Measurements from ENCODE around the gene ZC3H12C. TPM values are rescaled to one million over a fixed set of nuclear protein-coding genes. Genes with fewer than 3 reads are reported as not detected.

The ZC3H12C gene
- total and polyA plus RNA-seq, 4 donors, result 1.1 to 17.9 (median 9.6) TPM

GRCh38 chr11:110123003-110123402, 29.8 kb downstream of the ZC3H12C start:
- no peaks in the 10 kb centered on the region for H3K36me3 ChIP-seq (ENCODE audit: control insufficient read depth in 1 of 2, insufficient read depth in 2 of 2, low read length in 1 of 2)
- 52 to 53% methylated on average over 3 of the region's 3 CpGs for WGBS, 2 donors
- H3K9me3 ChIP-seq (ENCODE audit: control insufficient read depth, low read length), result no peaks in the 10 kb centered on the region
- no peaks in the 10 kb centered on the region for H3K27me3 ChIP-seq (ENCODE audit: control insufficient read depth in 1 of 2, insufficient read depth in 2 of 2, low read length in 1 of 2)
- H3K4me3 ChIP-seq (ENCODE audit: low read length in 2 of 2), result no peak overlapping the region
- intact Hi-C loops (cut with DNase I), result no loop called here
- DNase-seq, result no peak
- H3K27ac ChIP-seq (ENCODE audit: low read depth in 1 of 2, low read length in 2 of 2), result no peak overlapping the region
- ATAC-seq (ENCODE audit: low FRiP score), result no peak
- no peaks in the 10 kb centered on the region for H3K4me1 ChIP-seq (ENCODE audit: control insufficient read depth in 1 of 2, insufficient read depth in 2 of 2, low read length in 2 of 2)

DNA sequence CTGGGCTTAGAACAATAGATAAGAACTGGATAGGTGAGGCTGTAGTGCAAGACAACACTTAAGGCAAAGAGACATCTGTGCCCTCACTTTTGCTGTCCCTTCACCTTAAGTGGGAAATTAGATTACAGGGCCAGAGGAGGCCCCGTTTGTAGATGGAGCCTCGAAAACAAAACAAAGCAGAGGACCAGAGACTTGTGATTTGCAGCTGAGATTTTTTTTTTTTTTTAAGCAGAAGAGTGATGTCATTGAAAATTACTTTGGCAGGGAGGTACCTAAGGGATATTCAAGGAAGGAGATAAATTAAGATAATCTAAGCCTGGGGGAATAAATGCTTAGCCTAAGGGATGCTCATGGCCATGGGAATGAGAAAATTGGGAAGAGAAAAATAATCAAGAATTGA, 31.4 kb downstream of the ZC3H12C start:
- ATAC-seq (ENCODE audit: low FRiP score) (no peak), DNase-seq (no peak)
- Histone ChIP-seq H3K36me3 (ENCODE audit: control insufficient read depth in 1 of 2, insufficient read depth in 2 of 2, low read length in 1 of 2) (no peaks in the 10 kb centered on the region), H3K4me3 (ENCODE audit: low read length in 2 of 2) (no peak overlapping the region), H3K4me1 (ENCODE audit: control insufficient read depth in 1 of 2, insufficient read depth in 2 of 2, low read length in 2 of 2) (no peaks in the 10 kb centered on the region), H3K27me3 (ENCODE audit: control insufficient read depth in 1 of 2, insufficient read depth in 2 of 2, low read length in 1 of 2) (no peaks in the 10 kb centered on the region), H3K27ac (ENCODE audit: low read depth in 1 of 2, low read length in 2 of 2) (no peak overlapping the region), H3K9me3 (ENCODE audit: control insufficient read depth, low read length) (no peaks in the 10 kb centered on the region)
- 31 to 57% methylated on average over 2 of the region's 2 CpGs for WGBS, 2 donors
- intact Hi-C loops (cut with DNase I), result no loop called here

GRCh38 chr11:110125632-110126031, 32.4 kb downstream of the ZC3H12C start:
- H3K27ac ChIP-seq (ENCODE audit: low read depth in 1 of 2, low read length in 2 of 2), result no peak overlapping the region
- ATAC-seq (ENCODE audit: low FRiP score) (no peak), DNase-seq (no peak)
- 97 to 98% methylated on average over 4 of the region's 4 CpGs for WGBS, 2 donors
- H3K36me3 ChIP-seq (ENCODE audit: control insufficient read depth in 1 of 2, insufficient read depth in 2 of 2, low read length in 1 of 2), result no peaks in the 10 kb centered on the region
- H3K27me3 ChIP-seq (ENCODE audit: control insufficient read depth in 1 of 2, insufficient read depth in 2 of 2, low read length in 1 of 2), result no peaks in the 10 kb centered on the region
- no peak overlapping the region for H3K4me3 ChIP-seq (ENCODE audit: low read length in 2 of 2)
- H3K9me3 ChIP-seq (ENCODE audit: control insufficient read depth, low read length), result no peaks in the 10 kb centered on the region
- H3K4me1 ChIP-seq (ENCODE audit: control insufficient read depth in 1 of 2, insufficient read depth in 2 of 2, low read length in 2 of 2), result no peaks in the 10 kb centered on the region
- intact Hi-C loops (cut with DNase I), result no loop called here

DNA sequence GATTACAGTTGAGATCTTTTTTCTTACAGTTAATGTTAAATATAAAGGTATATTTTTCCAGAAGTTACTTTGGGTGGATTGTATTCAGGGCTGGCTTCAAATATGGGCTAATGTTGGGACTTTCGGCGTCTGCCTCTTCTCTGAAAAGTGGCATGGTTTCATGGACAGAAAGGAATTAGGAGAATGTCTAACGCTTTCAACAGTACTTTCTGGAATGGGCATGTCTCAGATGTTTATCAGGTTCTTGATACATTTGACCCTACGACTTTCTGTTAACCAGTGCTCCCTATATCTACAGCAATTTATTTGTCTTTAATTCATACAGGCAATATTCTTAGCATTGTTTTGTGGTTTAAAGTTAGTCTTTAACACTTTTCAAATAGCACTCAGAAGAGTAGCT, 33.7 kb downstream of the ZC3H12C start:
- no peak overlapping the region for H3K27ac ChIP-seq (ENCODE audit: low read depth in 1 of 2, low read length in 2 of 2)
- WGBS, 2 donors, result 54 to 64% methylated on average over 4 of the region's 4 CpGs
- H3K9me3 ChIP-seq (ENCODE audit: control insufficient read depth, low read length), result no peaks in the 10 kb centered on the region
- DNase-seq (no peak), ATAC-seq (ENCODE audit: low FRiP score) (no peak)
- no peaks in the 10 kb centered on the region for H3K27me3 ChIP-seq (ENCODE audit: control insufficient read depth in 1 of 2, insufficient read depth in 2 of 2, low read length in 1 of 2)
- intact Hi-C loops (cut with DNase I), result no loop called here
- H3K36me3 ChIP-seq (ENCODE audit: control insufficient read depth in 1 of 2, insufficient read depth in 2 of 2, low read length in 1 of 2), result no peaks in the 10 kb centered on the region
- H3K4me3 ChIP-seq (ENCODE audit: low read length in 2 of 2), result no peak overlapping the region
- no peaks in the 10 kb centered on the region for H3K4me1 ChIP-seq (ENCODE audit: control insufficient read depth in 1 of 2, insufficient read depth in 2 of 2, low read length in 2 of 2)

DNA sequence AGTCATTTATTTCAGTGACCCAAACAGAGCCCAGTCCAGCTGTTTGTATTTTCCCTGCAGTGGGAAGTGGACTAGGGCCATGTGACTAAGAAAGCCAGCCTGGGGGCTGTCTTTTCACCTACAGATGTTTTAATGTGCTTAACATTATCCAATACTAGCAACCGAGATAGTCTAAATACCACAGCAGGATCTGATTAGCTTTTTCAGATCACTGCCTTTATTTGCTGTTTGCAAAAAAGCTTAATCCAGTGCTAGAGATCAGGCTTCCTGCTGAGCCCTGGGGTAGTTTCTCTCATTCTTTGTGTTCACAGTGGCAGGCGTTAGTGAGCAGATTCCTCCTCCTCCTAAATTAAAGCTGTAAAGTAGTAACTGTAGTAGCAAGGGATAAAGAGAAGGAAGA, 35.0 kb downstream of the ZC3H12C start:
- DNase-seq (no peak), ATAC-seq (ENCODE audit: low FRiP score) (no peak)
- no peaks in the 10 kb centered on the region for H3K9me3 ChIP-seq (ENCODE audit: control insufficient read depth, low read length)
- no peaks in the 10 kb centered on the region for H3K4me1 ChIP-seq (ENCODE audit: control insufficient read depth in 1 of 2, insufficient read depth in 2 of 2, low read length in 2 of 2)
- no peaks in the 10 kb centered on the region for H3K36me3 ChIP-seq (ENCODE audit: control insufficient read depth in 1 of 2, insufficient read depth in 2 of 2, low read length in 1 of 2)
- H3K27ac ChIP-seq (ENCODE audit: low read depth in 1 of 2, low read length in 2 of 2), result no peak overlapping the region
- no peaks in the 10 kb centered on the region for H3K27me3 ChIP-seq (ENCODE audit: control insufficient read depth in 1 of 2, insufficient read depth in 2 of 2, low read length in 1 of 2)
- no peak overlapping the region for H3K4me3 ChIP-seq (ENCODE audit: low read length in 2 of 2)
- WGBS, 2 donors, result 42 to 43% methylated on average over 2 of the region's 2 CpGs
- intact Hi-C loops (cut with DNase I), result no loop called here

DNA sequence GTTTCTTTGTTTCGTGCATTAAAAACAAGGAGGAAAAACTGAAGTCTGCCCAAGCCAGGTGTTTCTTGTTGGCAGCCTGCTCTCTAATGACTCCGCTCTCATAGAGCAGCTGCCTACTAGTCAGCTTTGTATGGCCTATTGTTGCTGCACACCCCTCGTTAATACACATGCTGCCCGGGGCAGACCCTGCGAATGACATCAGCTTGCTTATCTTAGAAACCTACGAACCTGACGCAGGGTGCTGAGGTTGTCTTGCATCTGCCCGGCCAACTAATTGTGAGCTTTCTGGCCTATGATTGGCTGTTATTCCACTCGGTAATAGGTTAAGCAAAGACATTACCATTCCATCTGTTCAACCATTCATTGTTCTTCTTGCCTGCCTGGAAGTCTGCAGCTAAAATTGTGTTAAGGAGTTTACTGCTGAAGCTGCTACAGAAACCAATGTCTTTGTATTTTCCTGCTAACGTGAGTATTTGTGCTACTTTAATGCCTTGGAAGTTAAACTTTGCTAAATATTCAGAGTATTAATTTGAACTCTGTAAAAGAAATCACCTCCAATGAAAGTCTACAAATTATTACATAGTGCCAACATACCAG, 37.5 kb downstream of the ZC3H12C start:
- 87 to 89% methylated on average over 10 of the region's 10 CpGs for WGBS, 2 donors

DNA sequence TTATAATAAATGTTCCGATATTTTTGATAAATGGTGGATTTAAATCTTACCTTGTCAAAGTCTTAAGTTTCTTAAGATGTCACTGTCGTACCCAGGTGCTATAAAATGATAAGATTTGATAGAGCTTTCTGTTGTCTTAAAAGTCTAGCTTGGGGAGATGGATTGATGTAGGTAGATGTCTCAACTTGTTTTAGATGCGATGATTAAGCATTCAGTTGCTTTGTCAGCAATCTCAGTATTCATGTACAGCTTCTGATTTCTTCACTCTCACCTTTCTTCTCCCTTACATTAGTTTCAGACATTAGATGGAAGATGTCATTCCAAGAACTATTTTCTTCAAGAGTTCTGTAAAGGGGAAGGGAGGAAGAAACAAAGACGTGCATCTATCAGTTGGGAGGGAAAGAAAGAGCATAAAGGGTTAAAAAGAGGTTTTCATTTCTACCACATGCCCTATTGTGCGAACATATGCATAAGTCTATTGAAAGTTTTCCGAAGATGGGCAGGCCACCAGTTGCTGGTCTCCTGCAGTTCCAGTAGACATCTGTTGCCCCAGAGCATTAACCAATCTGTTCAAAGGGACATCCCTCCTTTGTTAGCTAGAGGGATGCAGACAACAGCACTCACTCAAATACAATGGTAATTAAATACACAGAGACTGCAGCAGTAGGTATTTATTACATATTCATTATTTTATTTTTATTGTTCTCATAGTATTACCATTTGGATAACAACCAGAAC, 38.4 kb downstream of the ZC3H12C start:
- H3K4me1 ChIP-seq (ENCODE audit: control insufficient read depth in 1 of 2, insufficient read depth in 2 of 2, low read length in 2 of 2), result no peaks in the 10 kb centered on the region
- WGBS, 2 donors, result 81 to 90% methylated on average over 6 of the region's 6 CpGs
- H3K4me3 ChIP-seq (ENCODE audit: low read length in 2 of 2), result no peak overlapping the region
- intact Hi-C loops (cut with DNase I), result no loop called here
- H3K9me3 ChIP-seq (ENCODE audit: control insufficient read depth, low read length), result no peaks in the 10 kb centered on the region
- no peak for ATAC-seq (ENCODE audit: low FRiP score)
- no peaks in the 10 kb centered on the region for H3K36me3 ChIP-seq (ENCODE audit: control insufficient read depth in 1 of 2, insufficient read depth in 2 of 2, low read length in 1 of 2)
- no peak for DNase-seq
- no peaks in the 10 kb centered on the region for H3K27me3 ChIP-seq (ENCODE audit: control insufficient read depth in 1 of 2, insufficient read depth in 2 of 2, low read length in 1 of 2)
- H3K27ac ChIP-seq (ENCODE audit: low read depth in 1 of 2, low read length in 2 of 2), result no peak overlapping the region

More for the DNA sequence above, 37.5 kb downstream of the ZC3H12C start:
- ATAC-seq (ENCODE audit: low FRiP score), result no peak
- no peaks in the 10 kb centered on the region for H3K9me3 ChIP-seq (ENCODE audit: control insufficient read depth, low read length)
- no peak for DNase-seq
- intact Hi-C loops (cut with DNase I), result no loop called here
- H3K27me3 ChIP-seq (ENCODE audit: control insufficient read depth in 1 of 2, insufficient read depth in 2 of 2, low read length in 1 of 2), result no peaks in the 10 kb centered on the region
- no peaks in the 10 kb centered on the region for H3K36me3 ChIP-seq (ENCODE audit: control insufficient read depth in 1 of 2, insufficient read depth in 2 of 2, low read length in 1 of 2)
- H3K27ac ChIP-seq (ENCODE audit: low read depth in 1 of 2, low read length in 2 of 2), result no peak overlapping the region
- no peak overlapping the region for H3K4me3 ChIP-seq (ENCODE audit: low read length in 2 of 2)
- no peaks in the 10 kb centered on the region for H3K4me1 ChIP-seq (ENCODE audit: control insufficient read depth in 1 of 2, insufficient read depth in 2 of 2, low read length in 2 of 2)

- intact Hi-C loops (cut with DNase I), result no loop called here
- 94 to 95% methylated on average over 2 of the region's 2 CpGs for WGBS, 2 donors
Observed at GRCh38 chr11:110133160-110133559, 40.0 kb downstream of the ZC3H12C start.

DNA sequence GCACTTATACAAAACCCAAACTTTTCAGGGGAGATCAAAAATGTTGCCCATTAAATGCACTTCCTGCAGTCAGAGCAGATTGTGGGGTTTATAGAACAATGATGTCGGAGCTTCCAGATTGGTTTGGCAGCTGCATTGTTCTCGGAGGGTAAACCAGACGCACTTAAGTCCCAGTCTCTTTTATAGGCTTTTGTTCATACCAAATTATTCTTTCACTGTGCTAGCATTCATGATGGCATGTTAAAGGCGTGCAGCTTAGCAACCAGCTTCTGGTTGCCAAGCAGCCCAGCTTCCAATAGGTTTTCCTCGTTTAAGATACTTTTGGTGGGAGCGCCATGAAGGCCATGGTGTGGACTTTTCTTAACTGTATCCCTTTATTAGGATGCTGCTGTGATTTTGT, 40.9 kb downstream of the ZC3H12C start:
- H3K27ac ChIP-seq (ENCODE audit: low read depth in 1 of 2, low read length in 2 of 2), result no peak overlapping the region
- no peaks in the 10 kb centered on the region for H3K4me1 ChIP-seq (ENCODE audit: control insufficient read depth in 1 of 2, insufficient read depth in 2 of 2, low read length in 2 of 2)
- H3K36me3 ChIP-seq (ENCODE audit: control insufficient read depth in 1 of 2, insufficient read depth in 2 of 2, low read length in 1 of 2), result no peaks in the 10 kb centered on the region
- no peaks in the 10 kb centered on the region for H3K9me3 ChIP-seq (ENCODE audit: control insufficient read depth, low read length)
- 85 to 89% methylated on average over 6 of the region's 6 CpGs for WGBS, 2 donors
- intact Hi-C loops (cut with DNase I), result no loop called here
- ATAC-seq (ENCODE audit: low FRiP score), result no peak
- no peak overlapping the region for H3K4me3 ChIP-seq (ENCODE audit: low read length in 2 of 2)
- H3K27me3 ChIP-seq (ENCODE audit: control insufficient read depth in 1 of 2, insufficient read depth in 2 of 2, low read length in 1 of 2), result no peaks in the 10 kb centered on the region
- no peak for DNase-seq

More at GRCh38 chr11:110133160-110133559, 40.0 kb downstream of the ZC3H12C start:
- H3K36me3 ChIP-seq (ENCODE audit: control insufficient read depth in 1 of 2, insufficient read depth in 2 of 2, low read length in 1 of 2), result no peaks in the 10 kb centered on the region
- H3K9me3 ChIP-seq (ENCODE audit: control insufficient read depth, low read length), result no peaks in the 10 kb centered on the region
- no peaks in the 10 kb centered on the region for H3K4me1 ChIP-seq (ENCODE audit: control insufficient read depth in 1 of 2, insufficient read depth in 2 of 2, low read length in 2 of 2)
- H3K27ac ChIP-seq (ENCODE audit: low read depth in 1 of 2, low read length in 2 of 2), result no peak overlapping the region
- ATAC-seq (ENCODE audit: low FRiP score) (no peak), DNase-seq (no peak)
- H3K4me3 ChIP-seq (ENCODE audit: low read length in 2 of 2), result no peak overlapping the region
- no peaks in the 10 kb centered on the region for H3K27me3 ChIP-seq (ENCODE audit: control insufficient read depth in 1 of 2, insufficient read depth in 2 of 2, low read length in 1 of 2)

Data from aorta (tissue), 5 donors.